ENCODE data around the gene HAUS3.

GRCh38 chr4:2243681-2244380 is 1.9 kb upstream of the HAUS3 start:
- TF ChIP-seq POLR2AphosphoS5 (IDR thresholded peaks at IDR 0.05; ENCODE audit: low read depth): no peak
- TF ChIP-seq, protein P1, sequence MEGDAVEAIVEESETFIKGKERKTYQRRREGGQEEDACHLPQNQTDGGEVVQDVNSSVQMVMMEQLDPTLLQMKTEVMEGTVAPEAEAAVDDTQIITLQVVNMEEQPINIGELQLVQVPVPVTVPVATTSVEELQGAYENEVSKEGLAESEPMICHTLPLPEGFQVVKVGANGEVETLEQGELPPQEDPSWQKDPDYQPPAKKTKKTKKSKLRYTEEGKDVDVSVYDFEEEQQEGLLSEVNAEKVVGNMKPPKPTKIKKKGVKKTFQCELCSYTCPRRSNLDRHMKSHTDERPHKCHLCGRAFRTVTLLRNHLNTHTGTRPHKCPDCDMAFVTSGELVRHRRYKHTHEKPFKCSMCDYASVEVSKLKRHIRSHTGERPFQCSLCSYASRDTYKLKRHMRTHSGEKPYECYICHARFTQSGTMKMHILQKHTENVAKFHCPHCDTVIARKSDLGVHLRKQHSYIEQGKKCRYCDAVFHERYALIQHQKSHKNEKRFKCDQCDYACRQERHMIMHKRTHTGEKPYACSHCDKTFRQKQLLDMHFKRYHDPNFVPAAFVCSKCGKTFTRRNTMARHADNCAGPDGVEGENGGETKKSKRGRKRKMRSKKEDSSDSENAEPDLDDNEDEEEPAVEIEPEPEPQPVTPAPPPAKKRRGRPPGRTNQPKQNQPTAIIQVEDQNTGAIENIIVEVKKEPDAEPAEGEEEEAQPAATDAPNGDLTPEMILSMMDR (IDR thresholded peaks at IDR 0.05; ENCODE audit: insufficient read depth, low read length): peak; percentile 24
